G401 (cell line): ENCODE measurements around the gene PHYH. TPM values are rescaled to one million over a fixed set of nuclear protein-coding genes. Genes with fewer than 3 reads are reported as not detected.
A peak's percentile ranks its signal among the peaks of the same experiment; 100 is the strongest.
"Not testable (repeated sequence)": the region's sequence is repeated elsewhere in the genome, so short reads cannot be mapped to it uniquely, and the experiment has no call there.

Experiments used
- DNase-seq: peaks from one replicate; pipeline ENCODE4 v3.0.0-alpha.2; 2015; ENCODE audit warnings: low spot score
- in situ Hi-C: cut with HindIII; loops from 2 replicates; pipeline ENCODE4 v1.10.0; 2016; ENCODE audit warnings: low sequenced_read_pairs, mixed read lengths
- total RNA-seq: library from RNA; depleted of rRNA; stranded (reverse); fragments of >200 nt; shearing (Covaris generic); gene quantifications from 2 replicates; pipeline ENCODE4 v1.2.3, GENCODE V29; 2014; rRNA removed

The PHYH gene
- 32.9 and 43.3 TPM in 2 replicates for total RNA-seq

DNA sequence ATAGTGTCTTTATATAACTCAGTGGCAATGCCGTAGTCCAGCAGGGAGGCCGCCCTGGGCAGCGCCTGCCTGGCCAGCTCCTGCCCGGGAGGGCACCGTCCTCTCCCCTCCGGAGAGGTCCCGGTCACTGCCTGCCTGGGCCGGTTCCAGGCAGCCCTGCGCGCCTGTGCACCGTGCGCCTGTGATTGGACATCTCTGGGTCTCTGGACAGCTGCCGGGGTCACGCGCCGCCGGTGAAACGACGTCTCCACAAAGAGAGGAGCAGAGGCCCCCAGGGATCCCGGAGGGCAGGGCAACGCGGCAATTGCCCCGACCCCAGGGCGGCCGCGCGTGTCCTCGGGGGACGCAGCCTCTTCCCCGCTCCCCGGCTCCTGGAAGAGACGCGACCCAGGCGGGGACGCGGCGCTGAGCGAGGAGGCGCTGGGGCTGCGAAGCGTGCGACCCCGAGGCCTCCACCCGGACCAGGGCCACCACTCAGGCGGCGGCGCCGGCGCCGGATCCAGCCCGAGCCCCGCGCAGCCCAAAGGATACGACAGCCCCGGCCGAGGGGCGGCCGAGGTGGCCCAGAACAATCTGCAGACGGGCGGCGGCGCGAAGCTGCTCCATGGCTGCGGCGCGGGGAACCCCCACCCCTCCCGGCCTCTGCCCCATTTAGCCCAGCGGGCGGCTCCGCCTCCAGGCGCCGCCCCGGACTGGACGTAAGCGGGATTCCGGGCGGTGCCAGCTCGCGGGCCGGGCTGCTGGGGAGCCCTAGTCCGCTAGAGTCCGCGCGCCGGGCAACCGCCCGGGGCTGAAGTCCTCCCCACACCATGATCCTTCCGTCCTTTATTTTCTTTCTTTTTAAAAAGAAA lies at the start of gene PHYH:
Gene PHYH, minus strand, starts transcription at position 628 of the 851 bp plus-strand sequence. Its CDS starts 22 bp downstream, at position 606.
- DNase-seq = peak; percentile 93
- in situ Hi-C loops = no loop called here

DNA sequence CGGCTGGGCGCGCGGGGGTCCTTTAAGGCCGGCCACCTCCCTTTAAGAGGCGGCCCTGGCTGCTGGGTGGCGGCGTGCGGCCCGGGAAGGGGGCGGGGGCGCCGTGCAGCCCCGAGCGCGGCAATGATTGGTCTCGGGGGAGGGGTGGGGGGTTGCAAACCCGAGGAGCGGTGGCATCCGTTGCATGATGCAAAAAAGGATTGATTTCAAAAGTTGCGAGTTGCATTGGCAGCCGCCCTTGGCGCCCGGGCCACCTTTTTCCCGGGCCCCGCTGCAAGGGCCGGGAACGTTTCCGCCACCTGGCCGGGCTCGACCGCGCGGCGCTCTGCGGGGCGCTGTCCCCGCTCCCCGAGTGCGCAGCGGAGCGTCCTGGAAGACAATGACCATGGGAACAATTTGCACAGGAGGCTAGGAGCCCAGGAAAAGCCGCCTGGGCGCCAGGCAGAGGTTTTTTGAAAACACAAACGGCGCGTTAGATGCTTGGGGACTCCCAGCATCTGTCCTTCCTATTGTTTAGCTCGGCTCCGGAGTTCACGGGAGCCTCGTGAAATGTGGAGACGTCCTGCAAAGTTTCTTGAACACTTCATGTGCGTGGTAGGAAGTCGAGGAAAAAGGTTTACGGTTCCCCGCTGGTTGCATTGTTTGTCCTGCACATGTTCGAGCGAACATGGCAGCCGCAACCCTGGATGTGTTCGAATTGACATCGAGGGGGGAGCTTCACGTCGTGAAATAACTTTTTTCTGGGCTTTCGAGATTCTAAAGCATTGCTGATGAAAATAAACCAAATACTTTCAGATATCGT lies 48.6 kb upstream of the PHYH start, which contains the start of gene SEPHS1:
Gene SEPHS1, minus strand, starts transcription at position 78 of the 802 bp plus-strand sequence. CDS start 3,343 bp downstream, outside the sequence.
- DNase-seq = peak; percentile 75
- in situ Hi-C loops = no loop called here

DNA sequence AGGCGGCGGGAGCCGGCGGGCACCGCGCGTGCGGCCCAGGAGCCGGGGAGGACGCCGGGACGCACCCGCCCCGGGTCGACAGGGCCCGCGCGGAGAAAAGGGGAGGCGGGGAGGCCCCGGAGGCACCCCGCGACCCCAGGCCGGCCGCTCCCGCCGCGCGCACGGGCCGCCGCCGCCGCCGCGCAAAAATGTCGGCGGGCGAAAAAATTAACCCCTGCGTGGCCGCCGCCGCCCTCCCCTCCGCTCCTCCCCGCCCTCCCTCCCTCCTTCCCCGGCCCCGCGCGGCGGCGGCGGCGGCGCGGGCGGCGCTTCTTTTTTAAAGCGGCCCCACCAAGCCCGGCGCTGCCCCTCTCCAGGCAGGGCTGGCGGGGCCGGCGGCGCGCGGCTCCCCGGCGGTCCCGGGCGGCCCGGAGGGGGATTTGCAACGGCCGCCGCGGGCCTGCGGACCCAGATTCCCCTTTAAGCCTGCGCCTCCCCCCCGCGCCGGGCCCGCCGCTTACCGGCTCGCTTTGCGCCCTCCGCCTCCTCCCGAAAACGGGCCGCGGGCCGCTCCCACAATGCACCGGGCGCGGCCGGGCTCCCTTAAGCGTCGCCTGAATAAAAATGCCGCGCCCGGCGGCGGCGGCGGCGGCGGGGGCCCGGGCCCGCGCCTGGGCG lies 47.8 kb upstream of the PHYH start:
- in situ Hi-C loops = no loop called here
- peak; percentile 75 for DNase-seq

DNA sequence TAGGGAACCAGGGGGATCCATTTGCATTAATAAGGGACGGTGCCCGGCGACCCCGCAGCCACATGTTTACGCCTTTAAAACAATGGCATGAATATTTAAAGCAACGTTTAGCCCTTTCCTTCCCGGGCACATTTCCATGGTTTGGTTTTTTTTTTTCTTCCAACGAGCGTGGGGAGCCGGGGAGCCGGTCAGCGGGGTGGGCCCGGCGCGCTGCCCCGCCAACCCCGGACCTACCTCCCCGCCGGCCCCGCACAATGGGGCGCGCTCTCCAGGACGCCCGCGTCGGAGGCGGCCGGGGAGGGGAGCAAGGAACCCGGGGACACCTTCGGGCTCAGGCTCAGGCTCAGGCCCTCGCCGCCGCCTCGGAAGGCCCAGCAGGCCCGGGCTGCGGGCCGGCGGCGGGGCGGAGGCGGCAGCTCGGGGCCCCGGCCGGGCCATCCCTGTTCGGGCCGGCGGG lies 47.2 kb upstream of the PHYH start:
- in situ Hi-C loops = no loop called here
- DNase-seq = peak; percentile 39

DNA sequence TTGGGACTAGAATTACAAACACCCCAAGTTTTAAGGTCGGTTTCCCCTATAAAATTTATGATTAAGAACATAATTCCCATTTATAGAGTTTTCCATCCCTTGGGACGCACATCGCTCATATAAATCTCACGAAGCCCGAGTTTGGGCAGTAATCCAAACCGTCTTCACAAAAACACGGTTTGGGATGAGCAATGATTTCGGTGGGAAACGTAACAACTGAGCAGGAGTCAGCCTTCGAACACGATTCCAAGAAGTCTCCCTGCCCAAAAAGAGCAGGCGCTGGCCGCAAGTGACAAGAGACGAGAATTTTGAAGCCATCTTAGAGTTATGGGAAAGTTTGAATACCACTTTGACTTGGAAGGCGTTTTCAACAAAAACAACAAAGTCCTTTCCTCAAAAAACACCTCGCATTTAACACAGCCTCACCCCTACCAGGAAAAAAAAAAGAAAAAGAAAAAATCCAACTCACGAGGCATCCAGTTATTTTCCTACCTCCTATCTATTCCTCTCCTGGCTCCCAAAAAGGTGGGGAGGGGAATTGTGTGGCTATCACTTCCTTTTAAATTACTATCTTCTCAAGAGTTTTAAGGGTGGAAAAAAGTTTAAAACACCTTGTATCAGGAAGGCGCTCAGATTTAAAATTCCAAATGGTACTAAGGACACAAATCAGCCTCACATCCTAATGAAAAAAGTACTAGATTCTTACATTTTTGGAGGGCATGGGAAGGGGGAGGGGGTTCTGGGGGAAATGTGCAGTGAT lies 46.6 kb upstream of the PHYH start:
- in situ Hi-C loops = no loop called here
- DNase-seq = peak; percentile 46

GRCh38 chr10:13340626-13341376 lies 40.9 kb upstream of the PHYH start:
- peak; percentile 80 for DNase-seq
- in situ Hi-C loops = no loop called here

GRCh38 chr10:13340068-13340467 lies 40.2 kb upstream of the PHYH start:
- in situ Hi-C loops = no loop called here
- DNase-seq = peak; percentile 47

- DNase-seq = peak; percentile 42
- in situ Hi-C loops = no loop called here
Observed at GRCh38 chr10:13338390-13339110, 38.7 kb upstream of the PHYH start.

- DNase-seq = no peak
- in situ Hi-C loops = no loop called here
Observed at GRCh38 chr10:13337827-13338196, 37.9 kb upstream of the PHYH start.

DNA sequence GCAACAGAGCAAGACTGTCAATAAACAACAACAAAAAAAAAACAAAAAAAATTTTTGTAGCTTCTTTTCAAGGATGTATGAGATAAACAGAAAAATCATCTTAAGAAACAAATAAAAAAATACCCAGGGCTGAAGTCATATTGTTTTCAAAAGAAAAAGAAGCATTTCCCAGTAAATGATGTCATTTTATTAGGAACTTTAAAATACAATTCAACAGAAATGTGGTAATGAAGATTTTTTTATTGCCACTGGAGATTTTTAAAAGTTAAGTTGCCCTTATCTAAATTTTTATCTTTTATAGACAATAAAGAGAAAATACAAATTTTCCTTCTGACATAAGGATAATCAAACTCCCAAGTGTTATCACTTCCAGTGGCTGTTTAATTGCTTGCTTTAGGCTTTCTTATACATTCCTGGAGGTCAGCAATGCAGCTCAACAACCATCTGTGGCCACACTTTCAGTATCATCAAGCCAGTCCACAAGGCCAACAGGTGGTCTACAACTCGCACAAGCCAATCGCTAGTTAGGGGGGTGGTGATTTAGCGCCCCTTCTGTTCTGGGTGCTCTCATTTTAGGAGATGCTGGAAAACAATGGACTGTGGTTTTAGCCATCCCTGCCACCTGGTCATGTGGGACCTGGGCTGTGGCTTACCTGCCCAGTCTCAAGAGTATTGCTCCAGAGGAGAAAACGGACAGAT lies 37.4 kb upstream of the PHYH start:
- no peak for DNase-seq
- in situ Hi-C loops = no loop called here

DNA sequence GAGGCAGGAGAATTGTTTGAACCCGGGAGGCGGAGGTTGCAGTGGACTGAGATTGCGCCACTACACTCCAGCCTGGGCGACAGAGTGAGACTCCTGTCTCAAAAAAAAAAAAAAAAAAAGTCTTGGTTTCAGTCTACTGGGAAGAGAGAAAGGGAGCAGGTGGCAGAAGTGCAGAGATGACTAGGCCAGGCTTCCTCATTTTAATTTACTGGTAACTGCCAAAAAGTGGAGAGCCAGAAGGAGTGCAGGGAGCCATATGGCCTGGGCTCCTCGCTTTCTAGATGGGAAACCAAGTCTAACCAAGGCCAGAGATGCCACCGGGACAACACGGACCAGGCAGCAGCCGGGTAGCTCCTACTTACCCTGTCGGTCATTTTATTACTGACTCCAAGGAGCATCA lies 36.0 kb upstream of the PHYH start:
- in situ Hi-C loops = no loop called here

GRCh38 chr10:13334556-13334955 lies 34.7 kb upstream of the PHYH start:
- in situ Hi-C loops = no loop called here
- no peak for DNase-seq

More for the DNA sequence above, 36.0 kb upstream of the PHYH start:
- peak; percentile 95 for DNase-seq

DNA sequence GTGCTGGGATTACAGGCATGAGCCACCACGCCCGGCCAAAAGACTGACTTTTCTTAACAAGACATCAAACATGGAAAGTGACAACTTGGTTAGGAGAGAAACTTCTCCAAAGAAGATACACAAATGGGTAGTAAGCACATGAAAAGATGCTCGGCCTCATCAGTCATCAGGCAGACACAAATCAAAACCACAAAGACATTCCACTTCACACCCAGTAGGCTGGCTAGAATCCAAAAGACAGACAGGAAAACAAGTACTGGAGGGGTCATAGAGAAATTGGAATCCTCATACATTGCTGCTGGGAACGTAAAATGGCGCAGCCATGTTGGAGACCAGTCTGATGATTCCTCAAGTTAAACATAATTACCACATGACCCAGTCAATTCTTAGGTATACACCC lies 31.8 kb upstream of the PHYH start:
- in situ Hi-C loops = no loop called here
- no peak for DNase-seq

- DNase-seq, in situ Hi-C loops: not testable (repeated sequence)
Observed at GRCh38 chr10:13330980-13331379, 31.1 kb upstream of the PHYH start.

- no peak for DNase-seq
- in situ Hi-C loops = no loop called here
Observed at GRCh38 chr10:13329565-13329964, 29.7 kb upstream of the PHYH start.

DNA sequence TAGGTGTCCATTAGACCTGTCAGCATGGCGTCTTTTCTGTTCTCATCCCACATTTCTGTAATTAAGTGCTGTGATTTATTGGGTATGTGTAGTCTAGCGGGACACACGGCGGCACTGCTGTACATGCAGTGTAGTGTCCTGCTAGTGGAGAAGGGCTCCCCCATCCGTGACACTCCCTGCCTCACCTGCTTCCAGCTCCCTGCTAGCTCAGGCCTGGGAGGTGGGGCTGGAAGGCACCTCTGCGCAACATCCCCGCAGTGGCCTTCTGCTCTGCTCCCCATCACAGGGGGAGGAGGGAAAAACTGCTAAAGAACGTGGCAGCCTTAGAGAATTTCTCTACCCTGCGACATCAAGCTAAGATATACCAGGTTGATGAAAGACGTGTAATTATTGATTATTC lies 28.7 kb upstream of the PHYH start:
- peak; percentile 19 for DNase-seq
- in situ Hi-C loops = no loop called here

DNA sequence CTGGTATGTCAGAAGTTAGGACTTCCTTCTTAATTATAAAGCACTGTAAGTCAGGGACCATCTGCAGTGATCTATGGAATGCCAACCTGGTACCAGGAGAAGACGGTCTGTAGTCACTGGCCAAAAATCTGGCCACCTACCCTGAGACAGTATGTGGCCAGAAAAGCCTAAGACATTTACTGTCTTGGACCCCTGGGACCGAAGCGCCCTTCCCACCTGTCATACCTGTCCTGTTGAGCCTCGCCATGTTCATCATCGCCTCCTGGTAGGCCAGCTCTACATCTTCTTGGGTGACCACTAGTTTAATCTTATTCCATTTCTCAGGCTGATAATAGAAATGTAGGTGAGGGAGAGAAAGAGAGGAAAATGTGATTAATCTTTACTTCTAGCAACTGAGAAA lies 28.3 kb upstream of the PHYH start:
- no peak for DNase-seq
- in situ Hi-C loops = no loop called here
